ENCODE results near the gene COBL.

COBL gene

GRCh38 chr7:51325261-51325676, 8.7 kb upstream of the COBL start:
- no peak for DNase-seq

GRCh38 chr7:51324206-51324898, 7.7 kb upstream of the COBL start:
- no peak for DNase-seq

- no peak for DNase-seq
These were observed 5.4 kb upstream of the COBL start for GRCh38 chr7:51321961-51322515.

- DNase-seq: no peak
These were observed 2.4 kb upstream of the COBL start for GRCh38 chr7:51318886-51319579.

GRCh38 chr7:51318001-51318400, 1.4 kb upstream of the COBL start:
- no peak for DNase-seq

GRCh38 chr7:51317582-51317910, 937 bp upstream of the COBL start:
- DNase-seq: no peak

GRCh38 chr7:51316262-51316665, 345 bp downstream of the COBL start:
- no peak for DNase-seq

GRCh38 chr7:51315393-51316261, 982 bp downstream of the COBL start:
- no peak for DNase-seq

- no peak for DNase-seq
These were observed 1.9 kb downstream of the COBL start for GRCh38 chr7:51314726-51315125.

- DNase-seq: no peak
These were observed 2.7 kb downstream of the COBL start for GRCh38 chr7:51313738-51314425.

- DNase-seq: no peak
These were observed 3.5 kb downstream of the COBL start for GRCh38 chr7:51312951-51313737.

GRCh38 chr7:51311166-51311565, 5.4 kb downstream of the COBL start:
- no peak for DNase-seq

- no peak for DNase-seq
These were observed 6.5 kb downstream of the COBL start for GRCh38 chr7:51310131-51310583.

- DNase-seq: no peak
These were observed 7.1 kb downstream of the COBL start for GRCh38 chr7:51309361-51310130.

GRCh38 chr7:51308696-51309095, 7.9 kb downstream of the COBL start:
- no peak for DNase-seq

GRCh38 chr7:51308265-51308664, 8.3 kb downstream of the COBL start:
- DNase-seq: no peak

- no peak for DNase-seq
These were observed 8.9 kb downstream of the COBL start for GRCh38 chr7:51307651-51308210.

GRCh38 chr7:51306761-51307160, 9.8 kb downstream of the COBL start:
- DNase-seq: no peak

GRCh38 chr7:51304729-51305128, 11.9 kb downstream of the COBL start:
- DNase-seq: no peak

- no peak for DNase-seq
These were observed 13.5 kb downstream of the COBL start for GRCh38 chr7:51303142-51303525.

GRCh38 chr7:51301806-51302205, 14.8 kb downstream of the COBL start:
- no peak for DNase-seq

Measured in fibroblast of skin of right quadriceps (primary cell).